Panc1 (cell line): Measurements from ENCODE around the gene ZMYND12. TPM values are rescaled to one million over a fixed set of nuclear protein-coding genes. Genes with fewer than 3 reads are reported as not detected.

Experiments
- ATAC-seq: fragments of 200-7000 bp; cut with Tn5 transposase; 2 replicates; pipeline ENCODE4 v1.9.1; 2020; ENCODE audit warnings: mild to moderate bottlenecking, moderate library complexity
- BruUV-seq: library from RNA; stranded (reverse); fragments of 400-500 nt; replicated peaks from 2 replicates; lab custom pipeline; 2021; lab: Mats Ljungman, UMichigan
- CTCF ChIA-PET: fragments of 300-600 bp; sonication (Branson Sonifier 250); formaldehyde crosslinking; loops from one replicate; lab custom pipeline; 2022; ENCODE audit warnings: antibody characterized with exemption; lab: Charles Lee
- POLR2A ChIA-PET: fragments of 300-600 bp; sonication (Branson Sonifier 250); formaldehyde crosslinking; loops from one replicate; lab custom pipeline; 2022; ENCODE audit warnings: antibody characterized with exemption; lab: Charles Lee
- DNase-seq: peaks from one replicate; pipeline ENCODE4 v3.0.0-alpha.2; 2010; ENCODE audit warnings: low read depth, low spot score
- H3K27ac ChIP-seq: 2 replicates; pipeline ENCODE4 v1.5.1; 2011; ENCODE audit warnings: mild to moderate bottlenecking, low read length, inconsistent platforms
- H3K27me3 ChIP-seq: fragments of 200-500 bp; sonication (Bioruptor generic); 2 replicates; pipeline ENCODE4 v1.6.0; 2014; ENCODE audit warnings: low read length, inconsistent platforms; ENCODE audit not compliant: control insufficient read depth, insufficient read depth
- H3K36me3 ChIP-seq: fragments of 200-500 bp; sonication (Bioruptor generic); 2 replicates; pipeline ENCODE4 v1.5.1; 2014; ENCODE audit warnings: inconsistent platforms, mild to moderate bottlenecking, low read length, moderate library complexity; ENCODE audit not compliant: control insufficient read depth, insufficient read depth
- H3K4me1 ChIP-seq: 2 replicates; pipeline ENCODE4 v1.5.1; 2011; ENCODE audit warnings: inconsistent platforms, mild to moderate bottlenecking, low read length, moderate library complexity; ENCODE audit not compliant: control insufficient read depth, insufficient read depth
- H3K4me3 ChIP-seq, 2 experiments: 2 replicates each; pipeline ENCODE4 v1.5.1; 2011 to 2012; ENCODE audit warnings: low read depth in 2 of 2, low read length in 2 of 2, mild to moderate bottlenecking in 2 of 2, inconsistent platforms in 1 of 2, moderate library complexity in 1 of 2
- H3K9me3 ChIP-seq: fragments of 200-500 bp; sonication (Bioruptor generic); 2 replicates; pipeline ENCODE4 v1.5.1; 2014; ENCODE audit warnings: low read depth, mild to moderate bottlenecking, inconsistent platforms, low read length, moderate library complexity; ENCODE audit not compliant: control insufficient read depth, insufficient read depth
- CTCF ChIP-seq: fragments of 450-650 bp; IDR thresholded peaks from 2 replicates; pipeline ENCODE4 v1.5.1; 2017; ENCODE audit warnings: mild to moderate bottlenecking
- POLR2AphosphoS5 ChIP-seq: IDR thresholded peaks from 2 replicates; pipeline ENCODE4 v1.6.1; 2012; ENCODE audit warnings: mild to moderate bottlenecking, low read depth, low read length, moderate library complexity
- REST ChIP-seq, 2 experiments: IDR thresholded peaks; 2 replicates each; pipeline ENCODE4 v1.6.1; 2011 to 2012; ENCODE audit warnings: low read depth in 2 of 2, control low read depth in 1 of 2, low read length in 1 of 2, mild to moderate bottlenecking in 1 of 2, moderate library complexity in 1 of 2; ENCODE audit not compliant: insufficient read depth in 1 of 2
- SIN3A ChIP-seq: IDR thresholded peaks from 2 replicates; pipeline ENCODE4 v1.6.1; 2012; ENCODE audit warnings: low read depth, mild to moderate bottlenecking, low read length, moderate library complexity, borderline replicate concordance; ENCODE audit not compliant: insufficient read depth
- TCF7L2 ChIP-seq: IDR thresholded peaks from 2 replicates; pipeline ENCODE4 v1.6.1; 2011; ENCODE audit warnings: mild to moderate bottlenecking, low read depth, low read length, inconsistent platforms
- in situ Hi-C: cut with HindIII; loops from 2 replicates; pipeline ENCODE4 v1.10.0; 2016; ENCODE audit warnings: low sequenced_read_pairs, low pct_unique_long_range_greater_than_20kb
- intact Hi-C: fragments of 100-400 bp; cut with micrococcal nuclease; formaldehyde crosslinking; loops from one replicate; pipeline ENCODE4 v1.10.0; 2022; ENCODE audit not compliant: unreplicated experiment
- total RNA-seq: library from RNA; stranded (reverse); gene quantifications from one replicate; pipeline ENCODE4 v1.2.1, GENCODE V29; 2021; ENCODE audit not compliant: unreplicated experiment

The ZMYND12 gene
- total RNA-seq, 1 experiment from 2014 or later = 0.57 TPM

DNA sequence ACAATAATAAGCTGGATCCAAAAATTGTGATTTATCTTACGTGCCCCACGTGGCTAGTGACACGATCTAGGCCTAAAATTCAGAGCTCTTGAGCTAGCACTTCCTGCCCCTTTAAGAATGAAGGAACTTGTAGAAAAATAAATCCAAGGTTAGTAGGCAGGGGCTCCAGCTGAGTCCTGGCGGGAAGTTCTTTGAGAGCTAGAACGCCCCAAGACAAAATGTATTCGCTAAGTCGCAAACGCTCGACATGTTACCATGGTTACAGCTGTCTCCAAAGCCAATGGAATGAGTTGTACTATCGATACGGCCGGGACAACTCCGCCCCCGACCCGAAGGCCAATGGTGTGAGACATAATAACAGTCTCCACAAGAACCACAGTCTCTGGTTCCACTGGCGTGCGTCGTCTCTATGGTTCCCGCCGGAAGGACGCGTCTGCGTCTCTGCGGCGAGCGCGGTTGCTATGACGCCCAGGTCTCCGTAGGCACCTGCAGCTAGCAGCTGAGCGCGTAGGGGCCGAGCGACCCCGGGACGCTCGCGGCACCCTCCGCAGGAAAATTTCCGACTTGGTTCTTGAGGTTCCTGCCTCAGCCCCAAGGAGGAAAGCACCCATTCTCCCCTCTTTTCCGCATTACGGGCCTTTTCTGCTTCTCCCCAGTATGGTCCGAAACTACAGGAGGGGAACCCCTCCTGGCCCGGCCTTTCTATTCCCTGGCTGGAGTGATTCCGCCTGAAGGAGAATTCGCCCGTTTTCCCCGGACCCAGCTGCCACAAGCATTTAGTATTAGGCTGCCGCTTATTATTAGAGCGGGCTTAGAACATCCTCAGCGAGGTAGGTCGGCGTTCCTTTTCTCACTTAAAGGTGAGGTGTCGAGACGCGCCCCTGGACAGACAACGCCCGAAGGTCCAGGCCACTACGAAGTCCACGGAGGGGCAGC is 7.3 kb upstream of the ZMYND12 start, which contains the start of gene CCDC30:
Gene CCDC30 (plus strand): TSS at position 459 of the 936 bp plus-strand sequence. CDS start 17,266 bp downstream, outside the sequence.
- Histone ChIP-seq H3K27ac (peak within 1 kb of the TSS; percentile 80), H3K27me3 (no peaks in the 10 kb centered on the region), H3K36me3 (peaks cover 13% of the 10 kb centered on the region), H3K9me3 (no peaks in the 10 kb centered on the region), H3K4me3 (peak within 1 kb of the TSS; percentile 78 to 93), H3K4me1 (peaks cover 18% of the 10 kb centered on the region)
- intact Hi-C loops (loop anchor here (5.0 kb wide), 1 partner anchor 126 kb away; the partner anchor contains the start of gene FOXJ3), in situ Hi-C loops (no loop called here)
- no peak for TF ChIP-seq REST (IDR thresholded peaks at IDR 0.05; ENCODE audit: insufficient read depth in 1 of 2, low read depth in 2 of 2, low read length in 1 of 2)
- peak; percentile 58; the same call in 1 of the 2 replicates for TF ChIP-seq TCF7L2
- peak; percentile 69 for TF ChIP-seq POLR2AphosphoS5
- no peak for TF ChIP-seq CTCF
- peak; percentile 97; the same call in 1 of the 2 replicates for TF ChIP-seq SIN3A
- BruUV-seq = no TSS peak
- ChIA-PET CTCF (no interaction called here), POLR2A (interaction anchor here (0.5 to 1.1 kb wide), 3 partner anchors 203 to 1887 kb away, joined by 3 to 4 read pairs (median 4); no protein-coding TSS in a partner anchor)
- peak; percentile 97 for DNase-seq
- peak; percentile 100 for ATAC-seq

DNA sequence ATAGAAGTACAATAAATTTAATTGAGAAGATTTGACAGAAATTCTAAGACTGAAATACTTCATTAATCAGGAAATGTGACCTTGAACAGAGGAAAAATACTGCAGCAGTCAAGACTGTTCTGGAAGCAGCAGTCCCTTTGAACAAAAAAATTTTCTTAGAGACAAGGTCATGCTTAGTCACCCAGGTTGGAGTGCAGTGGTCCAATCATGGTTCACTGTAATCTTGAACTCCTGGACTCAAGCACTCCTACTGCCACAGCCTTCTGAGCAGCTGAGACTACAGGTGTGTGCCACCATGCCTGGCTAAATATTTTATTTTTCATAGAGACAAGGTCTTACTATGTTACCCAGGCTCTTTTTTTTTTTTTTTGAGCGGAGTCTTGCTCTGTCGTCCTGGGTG is 5.4 kb upstream of the ZMYND12 start:
- no peak for TF ChIP-seq REST (IDR thresholded peaks at IDR 0.05; ENCODE audit: insufficient read depth in 1 of 2, low read depth in 2 of 2, low read length in 1 of 2)
- TF ChIP-seq POLR2AphosphoS5 = peak; percentile 41; the same call in 1 of the 2 replicates
- CTCF ChIA-PET = no interaction called here
- no peak for ATAC-seq

More for the DNA sequence above, 5.4 kb upstream of the ZMYND12 start:
- Histone ChIP-seq H3K36me3 (peaks cover 13% of the 10 kb centered on the region), H3K4me3 (no peak overlapping the region), H3K27ac (no peak overlapping the region), H3K9me3 (no peaks in the 10 kb centered on the region), H3K27me3 (no peaks in the 10 kb centered on the region), H3K4me1 (peaks cover 25% of the 10 kb centered on the region)
- no peak for DNase-seq
- no TSS peak for BruUV-seq
- POLR2A ChIA-PET = no interaction called here
- in situ Hi-C loops (no loop called here), intact Hi-C loops (loop anchor here (5.0 kb wide), 1 partner anchor 124 kb away; the partner anchor contains the start of gene FOXJ3)
